D341Med (cell line): ENCODE data around the gene KCNK2.
A peak's percentile ranks its signal among the peaks of the same experiment; 100 is the strongest.
"Not testable (repeated sequence)": the region's sequence is repeated elsewhere in the genome, so short reads cannot be mapped to it uniquely, and the experiment has no call there.

Experiments
- DNase-seq: peaks from one replicate; pipeline ENCODE4 v3.0.0; 2012; ENCODE audit warnings: low spot score

KCNK2 gene

DNA sequence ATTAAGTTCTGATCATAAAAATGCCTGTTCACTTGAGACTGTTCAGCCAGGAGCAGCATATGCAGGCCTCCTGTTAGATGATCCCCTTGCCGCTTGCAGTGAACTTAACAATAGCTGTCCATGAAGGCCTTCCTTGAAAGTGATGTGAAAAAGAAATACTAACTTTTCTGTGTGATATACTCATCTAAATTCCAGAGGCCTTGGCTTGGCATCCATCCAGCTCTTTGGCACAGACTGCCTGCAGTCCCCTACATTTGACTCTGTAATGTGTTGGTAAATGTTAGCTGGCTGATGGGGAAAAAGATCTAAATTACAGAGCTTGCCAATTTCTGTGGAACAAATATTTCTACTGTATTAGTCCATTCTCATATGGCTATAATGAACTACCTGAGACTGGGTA lies 73.7 kb downstream of the KCNK2 start:
- no peak for DNase-seq

- no peak for DNase-seq
Measured at GRCh38 chr1:215160351-215160750, 77.8 kb downstream of the KCNK2 start.

- not testable (repeated sequence) for DNase-seq
Measured at GRCh38 chr1:215163144-215163543, 80.6 kb downstream of the KCNK2 start.

DNA sequence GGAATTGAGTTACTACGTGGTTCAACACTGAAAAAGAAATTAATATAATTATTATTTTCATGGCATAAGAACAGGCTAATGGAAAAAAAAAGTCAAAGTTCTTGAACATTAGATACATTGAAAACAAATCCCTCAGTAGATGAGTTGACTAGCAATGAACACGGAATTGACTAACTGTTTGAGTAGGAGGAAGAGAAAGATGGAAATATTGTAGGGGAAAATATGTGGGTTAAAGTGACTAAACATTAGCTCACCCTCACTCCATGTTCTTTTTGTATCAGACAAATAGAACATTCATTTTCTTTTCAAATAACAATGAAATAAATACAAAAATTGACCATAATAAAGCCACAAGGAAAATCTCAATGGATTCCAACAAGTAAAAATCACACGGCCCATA lies 84.3 kb downstream of the KCNK2 start:
- DNase-seq: no peak

DNA sequence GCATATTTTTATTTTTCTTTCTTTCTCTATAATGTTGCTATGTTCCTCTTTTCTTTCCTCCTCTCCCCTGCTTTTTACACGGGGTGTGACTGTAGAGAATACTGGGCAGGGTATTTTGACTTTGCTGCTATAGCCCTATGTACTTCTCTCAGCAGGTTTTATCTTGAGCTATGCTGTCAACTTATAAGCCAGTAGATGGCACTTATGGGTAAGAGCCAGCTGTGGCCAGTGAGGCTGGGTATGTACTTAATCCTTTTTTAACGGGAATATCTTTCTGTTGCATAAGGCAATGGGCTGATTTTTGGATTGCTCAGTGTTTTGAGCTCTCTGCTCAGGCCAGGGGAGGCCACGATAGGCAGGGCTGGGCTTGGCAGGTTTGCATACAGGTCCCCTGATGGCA lies 99.0 kb downstream of the KCNK2 start:
- DNase-seq: peak; percentile 54

- no peak for DNase-seq
Measured at GRCh38 chr1:215185067-215185620, 102.6 kb downstream of the KCNK2 start.

- no peak for DNase-seq
Measured at GRCh38 chr1:215188302-215188950, 105.9 kb downstream of the KCNK2 start.

GRCh38 chr1:215192306-215192705 lies 109.8 kb downstream of the KCNK2 start:
- DNase-seq: no peak

GRCh38 chr1:215198021-215198420 lies 115.5 kb downstream of the KCNK2 start:
- no peak for DNase-seq

DNA sequence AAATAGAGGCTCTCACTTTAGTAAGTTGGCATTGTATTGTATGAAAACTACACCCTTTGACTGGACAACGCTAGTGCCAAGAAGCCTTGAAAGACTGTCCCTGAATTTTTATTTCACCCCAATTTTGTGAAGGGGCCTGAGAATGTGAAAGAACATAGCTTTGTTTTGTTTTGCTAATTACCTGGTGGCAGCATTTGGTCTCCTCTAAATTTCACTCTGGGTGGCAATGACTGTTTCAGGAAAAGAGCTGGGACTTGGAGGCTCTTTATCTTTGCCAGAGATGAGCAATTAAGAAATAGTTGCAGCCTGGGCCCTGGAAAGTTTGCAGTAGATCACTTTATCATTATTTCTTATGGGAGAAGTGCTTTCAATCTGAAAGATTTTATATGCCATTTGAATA lies 117.6 kb downstream of the KCNK2 start:
- DNase-seq: no peak

GRCh38 chr1:215201283-215201682 lies 118.7 kb downstream of the KCNK2 start:
- DNase-seq: no peak

DNA sequence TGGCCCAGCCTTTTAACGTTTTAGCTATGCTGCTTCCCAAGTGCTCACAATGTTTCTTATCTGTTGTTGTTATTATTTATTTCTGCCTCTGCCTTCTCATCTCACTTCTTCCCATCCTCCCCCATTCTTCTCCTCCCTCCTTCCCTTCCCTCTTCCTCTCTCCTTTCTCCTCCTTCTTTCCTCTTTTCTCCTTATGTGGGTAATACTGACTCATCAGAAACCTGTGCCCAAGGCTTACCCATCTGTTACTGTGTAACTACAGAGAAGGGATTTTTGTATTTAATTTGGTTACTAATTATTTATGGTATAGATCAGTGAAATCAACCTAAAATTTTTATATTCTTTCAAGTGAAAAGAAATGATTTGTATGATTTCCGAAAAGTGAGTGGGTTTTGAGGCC lies 120.3 kb downstream of the KCNK2 start:
- DNase-seq: no peak

GRCh38 chr1:215210167-215210566 lies 127.6 kb downstream of the KCNK2 start:
- DNase-seq: no peak

DNA sequence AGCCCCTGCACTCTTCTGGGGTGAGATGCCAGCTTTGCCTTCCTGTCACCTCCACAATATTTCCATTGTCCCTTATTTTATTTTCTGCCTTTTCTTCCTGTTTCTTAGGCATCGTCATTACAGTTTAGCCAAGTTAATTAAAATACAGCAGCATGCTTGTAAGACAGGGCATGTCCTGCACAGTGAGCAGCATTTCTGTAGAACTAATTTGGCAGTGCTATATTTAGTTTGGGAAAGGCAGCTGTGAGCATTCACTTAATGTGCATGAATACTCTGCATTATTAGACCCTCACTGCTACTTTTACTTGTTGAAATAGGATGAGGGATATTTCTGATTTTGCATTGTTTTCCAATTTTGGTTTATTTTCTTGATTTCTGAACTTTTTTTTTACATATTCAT lies 133.3 kb downstream of the KCNK2 start:
- no peak for DNase-seq

DNA sequence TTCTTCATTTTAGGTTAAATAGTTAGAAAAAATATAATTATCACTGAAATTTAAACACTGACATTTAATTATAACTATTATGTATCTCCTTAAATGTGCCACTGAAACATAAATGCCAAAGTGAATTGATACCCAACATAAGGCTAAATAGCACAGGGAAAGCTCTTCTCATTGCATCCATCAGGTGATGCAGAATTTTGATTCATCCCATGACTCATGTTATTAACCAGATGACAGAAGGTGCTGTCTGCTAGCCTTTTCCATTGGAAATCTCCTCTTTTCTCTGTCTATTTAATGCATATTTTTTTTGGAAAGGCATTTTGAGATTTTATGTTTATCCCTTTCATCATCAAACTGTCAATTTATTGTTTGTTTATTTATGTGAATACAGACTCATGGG lies 136.8 kb downstream of the KCNK2 start:
- DNase-seq: no peak

DNA sequence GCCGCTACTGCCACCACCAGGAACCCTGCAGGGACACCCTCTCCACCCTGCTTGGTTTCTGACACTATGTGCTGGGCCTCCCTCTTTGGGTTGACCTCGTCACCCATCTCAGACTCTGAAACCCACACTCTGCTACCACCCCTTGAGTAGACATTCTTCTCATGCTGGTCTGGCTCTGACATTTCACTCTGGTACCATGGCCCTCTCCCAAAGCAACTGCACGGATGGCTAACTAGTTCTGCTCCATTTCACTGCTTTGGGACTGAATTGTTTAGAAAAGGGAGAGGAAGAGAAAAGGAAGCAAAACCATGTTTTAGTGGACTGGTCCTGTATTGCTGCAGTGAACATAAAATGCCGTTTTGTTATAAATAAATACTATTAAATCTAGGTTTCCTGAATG lies 137.8 kb downstream of the KCNK2 start:
- no peak for DNase-seq

DNA sequence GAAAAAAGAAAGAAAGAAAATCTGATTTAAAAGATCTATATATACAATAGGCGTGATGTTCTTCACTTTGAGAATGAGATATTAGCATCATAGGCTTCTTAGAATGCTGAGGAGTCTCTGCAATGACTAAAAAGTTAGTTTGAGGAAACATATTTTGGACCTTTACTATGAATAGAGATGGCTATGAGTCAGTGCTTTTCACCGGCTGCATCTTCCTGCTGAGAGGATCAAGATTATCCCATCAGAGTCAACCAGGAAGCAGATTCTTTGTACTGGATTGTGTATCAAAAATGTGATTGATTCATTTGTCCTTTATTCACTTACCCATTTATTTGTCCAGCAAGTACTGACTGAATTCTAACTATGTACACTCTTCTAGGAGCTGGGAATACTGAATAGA lies 144.2 kb downstream of the KCNK2 start:
- DNase-seq: no peak

DNA sequence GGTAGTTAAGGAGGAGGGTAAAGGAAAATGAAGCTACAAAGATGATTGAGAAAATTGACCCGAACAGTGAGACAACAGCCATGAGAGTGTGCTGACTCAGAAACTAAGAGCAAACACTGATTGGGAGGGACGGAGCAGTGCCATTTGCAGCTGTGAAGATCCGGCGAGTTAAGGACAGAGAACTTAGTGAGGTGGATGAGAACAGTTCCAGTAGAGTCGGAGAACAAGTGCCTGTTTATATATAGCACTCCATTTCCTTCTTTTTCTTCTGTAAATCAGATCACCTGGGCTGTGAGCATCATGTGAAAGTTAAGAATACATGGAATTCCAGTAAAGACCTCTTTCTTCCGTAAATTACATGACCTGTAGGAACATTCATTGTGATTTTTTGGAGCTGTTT lies 145.7 kb downstream of the KCNK2 start:
- DNase-seq: no peak

DNA sequence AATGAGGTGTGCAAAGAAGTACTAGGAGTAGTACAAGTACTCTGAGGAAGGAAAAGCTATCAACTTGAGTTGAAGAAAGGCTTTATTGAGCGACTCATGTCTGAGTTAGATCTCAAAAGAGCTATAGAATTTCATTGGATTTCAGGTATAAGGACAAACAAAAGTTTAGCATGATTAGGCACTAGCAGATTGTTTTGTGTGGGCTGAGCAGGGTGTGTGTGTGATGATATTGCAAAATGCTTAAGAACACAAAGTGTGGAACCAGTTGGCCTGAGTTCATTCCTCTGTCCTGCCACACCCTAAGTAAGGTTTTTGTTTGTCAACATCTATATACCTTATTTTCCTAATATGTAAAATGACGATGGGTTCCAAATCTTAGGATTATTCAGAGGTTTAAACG lies 158.9 kb downstream of the KCNK2 start:
- no peak for DNase-seq

DNA sequence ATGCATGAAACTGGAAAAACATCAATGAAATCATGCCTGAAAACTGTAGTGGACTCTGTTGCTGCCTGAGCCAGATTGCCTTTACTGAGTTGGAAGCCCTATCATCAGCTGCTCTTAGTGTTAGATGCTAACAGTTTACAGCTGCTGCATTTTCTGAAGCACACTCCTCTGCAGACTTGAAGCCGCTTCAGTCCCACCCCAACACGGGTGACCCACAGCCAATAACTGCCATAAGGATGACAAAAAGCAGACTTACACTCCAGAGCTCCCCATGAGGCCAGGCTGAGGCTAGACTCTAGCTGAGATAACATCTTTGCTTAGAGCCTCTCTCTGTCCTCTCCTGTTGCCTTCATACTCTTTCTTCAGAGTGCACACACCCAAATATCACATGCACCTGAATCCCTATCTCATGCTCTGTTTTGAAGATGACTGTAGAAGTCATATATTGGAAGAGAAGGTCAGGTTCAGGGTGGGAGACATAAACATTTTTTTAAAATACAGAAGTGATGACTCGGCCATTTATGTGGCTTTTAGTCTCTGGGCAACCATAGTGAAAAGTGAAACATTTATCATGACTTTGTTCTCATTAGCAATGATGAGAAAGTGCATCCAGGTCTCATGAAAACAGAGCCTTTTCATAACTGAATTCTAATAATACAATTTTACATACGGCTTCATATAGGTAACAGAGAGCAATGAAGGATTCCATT lies 161.0 kb downstream of the KCNK2 start:
- DNase-seq: no peak

DNA sequence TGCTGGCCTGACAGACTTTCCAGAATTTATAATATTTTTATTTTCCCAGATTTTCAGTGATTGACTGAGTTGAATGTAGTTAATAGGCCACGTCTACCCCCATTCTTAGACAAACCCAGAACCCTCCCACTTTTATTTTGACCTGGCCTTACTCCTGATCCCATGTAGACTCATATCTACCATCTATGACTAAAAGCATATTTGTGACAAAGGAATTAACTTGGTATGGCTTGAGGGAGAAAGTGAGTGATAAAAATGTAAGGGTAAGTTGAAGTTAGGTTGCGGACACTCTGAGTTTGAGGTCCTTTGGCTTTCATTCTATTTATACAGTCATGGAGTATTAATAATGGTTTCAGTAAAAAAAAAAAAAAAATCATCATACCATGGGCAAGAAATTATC lies 168.4 kb downstream of the KCNK2 start:
- no peak for DNase-seq

GRCh38 chr1:215251428-215251827 lies 168.9 kb downstream of the KCNK2 start:
- no peak for DNase-seq

- no peak for DNase-seq
Measured at GRCh38 chr1:215252164-215252563, 169.6 kb downstream of the KCNK2 start.
